KMS-11 (cell line): ENCODE data around the gene ZRANB3.
"Not testable (repeated sequence)": the region's sequence is repeated elsewhere in the genome, so short reads cannot be mapped to it uniquely, and the experiment has no call there.

Experiments used
- H2AFZ ChIP-seq: fragments of 200-600 bp; sonication (generic); 2 replicates; pipeline ENCODE4 v1.6.1; 2016; ENCODE audit warnings: antibody characterized with exemption, mixed run types, low read depth
- H3K27ac ChIP-seq: fragments of 200-600 bp; sonication (generic); 2 replicates; pipeline ENCODE4 v1.6.1; 2016; ENCODE audit warnings: mild to moderate bottlenecking, mixed run types
- H3K27me3 ChIP-seq: fragments of 200-600 bp; sonication (generic); 2 replicates; pipeline ENCODE4 v1.6.1; 2017; ENCODE audit warnings: mild to moderate bottlenecking, low read depth, mixed run types, moderate library complexity; ENCODE audit not compliant: insufficient read depth
- H3K36me3 ChIP-seq: fragments of 200-600 bp; sonication (generic); 2 replicates; pipeline ENCODE4 v1.6.1; 2017; ENCODE audit warnings: mild to moderate bottlenecking, mixed run types; ENCODE audit not compliant: insufficient read depth
- H3K4me1 ChIP-seq: fragments of 200-600 bp; sonication (generic); 2 replicates; pipeline ENCODE4 v1.6.1; 2016; ENCODE audit warnings: mild to moderate bottlenecking, low read depth, mixed run types; ENCODE audit not compliant: poor library complexity, severe bottlenecking
- H3K4me2 ChIP-seq: fragments of 200-600 bp; sonication (generic); 2 replicates; pipeline ENCODE4 v1.7.0; 2016; ENCODE audit warnings: mild to moderate bottlenecking, mixed run types
- H3K4me3 ChIP-seq: fragments of 200-600 bp; sonication (generic); IDR thresholded peaks from 2 replicates; pipeline ENCODE4 v1.6.1; 2017; ENCODE audit warnings: low read depth, low read length, mixed read lengths; ENCODE audit not compliant: insufficient read depth
- H3K79me2 ChIP-seq: fragments of 200-600 bp; sonication (generic); 2 replicates; pipeline ENCODE4 v1.6.1; 2016; ENCODE audit warnings: low read depth, mixed run types; ENCODE audit not compliant: insufficient read depth
- H3K9ac ChIP-seq: fragments of 200-600 bp; sonication (generic); 2 replicates; pipeline ENCODE4 v1.6.1; 2016; ENCODE audit warnings: mild to moderate bottlenecking, mixed run types
- H4K20me1 ChIP-seq: fragments of 200-600 bp; sonication (generic); 2 replicates; pipeline ENCODE4 v1.6.1; 2016; ENCODE audit warnings: mild to moderate bottlenecking, mixed run types; ENCODE audit not compliant: insufficient read depth
- CTCF ChIP-seq: fragments of 200-600 bp; sonication (generic); conservative IDR thresholded peaks from 2 replicates; pipeline ENCODE4 v1.6.1; 2017; ENCODE audit warnings: low read depth, mild to moderate bottlenecking, antibody characterized with exemption, low read length, moderate library complexity, mixed read lengths

The ZRANB3 gene

DNA sequence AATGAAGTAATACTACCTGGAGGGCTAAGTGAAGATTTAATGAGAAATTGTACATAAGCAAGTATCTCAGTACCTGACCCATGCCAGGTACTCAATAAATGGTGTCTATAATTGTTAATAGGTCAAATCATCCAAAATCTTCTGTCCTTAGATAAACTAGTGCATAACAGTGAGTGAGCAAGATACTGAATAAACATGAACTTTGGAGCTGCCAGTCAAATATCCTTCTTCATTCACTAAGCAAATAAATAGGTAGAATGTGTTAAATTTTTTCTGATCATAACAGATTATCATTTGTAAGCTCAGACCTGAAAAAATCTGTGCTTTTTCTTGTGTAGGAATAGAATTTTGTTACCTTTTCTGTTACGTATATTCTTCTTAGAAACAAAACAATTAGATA lies 439.3 kb downstream of the ZRANB3 start:
- Histone ChIP-seq H3K4me3 (no peak overlapping the region), H3K4me2 (no peak overlapping the region), H3K79me2 (no peaks in the 10 kb centered on the region; the same call in 1 of the 2 replicates), H3K9ac (no peak overlapping the region), H3K27ac (no peak overlapping the region), H3K36me3 (no peaks in the 10 kb centered on the region), H3K4me1 (peaks cover 14% of the 10 kb centered on the region), H4K20me1 (no peaks in the 10 kb centered on the region), H3K27me3 (no peaks in the 10 kb centered on the region), H2AFZ (no peak overlapping the region)
- no peak for TF ChIP-seq CTCF

DNA sequence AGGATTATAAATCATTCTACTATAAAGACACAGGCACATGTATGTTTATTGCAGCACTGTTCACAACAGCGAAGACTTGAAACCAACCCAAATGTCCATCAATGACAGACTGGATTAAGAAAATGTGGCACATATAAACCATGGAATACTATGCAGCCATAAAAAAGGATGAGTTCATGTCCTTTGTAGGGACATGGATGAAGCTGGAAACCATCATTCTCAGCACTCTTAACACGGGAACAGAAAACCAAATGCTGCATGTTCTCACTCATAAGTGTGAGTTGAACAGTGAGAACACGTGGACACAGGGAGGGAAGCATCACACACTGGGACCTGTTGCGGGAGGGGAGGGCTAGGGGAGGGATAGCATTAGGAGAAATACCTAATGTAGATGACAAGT lies 441.4 kb downstream of the ZRANB3 start:
- not testable (repeated sequence) for H3K27me3 ChIP-seq, H3K9ac ChIP-seq, H3K36me3 ChIP-seq, H3K4me3 ChIP-seq, H3K4me2 ChIP-seq, H3K79me2 ChIP-seq, H3K4me1 ChIP-seq, H3K27ac ChIP-seq, H2AFZ ChIP-seq, H4K20me1 ChIP-seq
